DMS114 treated with DMSO at 0.1 percent for 48 hours (cell line): ENCODE results near the gene SLC5A4.
"Not testable (repeated sequence)": the region's sequence is repeated elsewhere in the genome, so short reads cannot be mapped to it uniquely, and the experiment has no call there.

Source experiments
- DNase-seq: peaks from one replicate; lab custom pipeline; 2025; ENCODE audit not compliant: unreplicated experiment; lab: John Stamatoyannopoulos, UW

SLC5A4 gene

GRCh38 chr22:32255217-32255616 lies at the start of gene SLC5A4:
Gene SLC5A4 (minus strand): TSS chr22:32255347. CDS start chr22:32255329, 18 bp downstream.
- no peak for DNase-seq

GRCh38 chr22:32293921-32294320 lies 38.8 kb upstream of the SLC5A4 start:
- DNase-seq: not testable (repeated sequence)

GRCh38 chr22:32286290-32286840 lies 31.2 kb upstream of the SLC5A4 start:
- no peak for DNase-seq

DNA sequence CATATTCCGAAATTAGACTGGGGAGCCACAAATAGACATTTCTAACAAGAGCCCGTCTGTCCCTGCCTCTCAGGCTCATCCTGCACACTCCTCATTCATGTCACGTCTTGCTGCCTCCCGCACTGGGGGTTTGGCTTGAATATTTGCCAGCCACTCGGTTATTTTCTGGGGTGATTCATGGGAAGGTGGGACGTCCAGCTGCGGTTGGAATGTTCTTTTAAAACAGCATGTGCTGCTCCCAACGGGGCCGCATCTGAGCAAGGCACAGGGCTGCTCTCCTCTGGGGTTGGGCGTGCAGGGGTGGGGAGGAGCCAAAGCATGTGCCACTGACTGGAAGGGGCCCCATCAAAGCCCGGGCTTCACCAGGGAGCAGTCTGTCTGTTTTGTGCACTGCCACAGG lies 25.9 kb upstream of the SLC5A4 start:
- no peak for DNase-seq

DNA sequence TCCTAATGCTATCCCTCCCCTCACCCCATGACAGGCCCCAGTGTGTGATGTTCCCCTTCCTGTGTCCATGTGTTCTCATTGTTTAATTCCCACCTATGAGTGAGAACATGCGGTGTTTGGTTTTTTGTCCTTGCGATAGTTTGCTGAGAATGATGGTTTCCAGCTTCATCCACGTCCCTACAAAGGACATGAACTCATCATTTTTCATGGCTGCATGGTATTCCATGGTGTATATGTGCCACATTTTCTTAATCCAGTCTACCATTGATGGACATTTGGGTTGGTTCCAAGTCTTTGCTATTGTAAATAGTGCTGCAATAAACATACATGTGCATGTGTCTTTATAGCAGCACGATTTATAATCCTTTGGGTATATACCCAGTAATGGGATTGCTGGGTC lies 20.2 kb upstream of the SLC5A4 start:
- DNase-seq: not testable (repeated sequence)

- DNase-seq: no peak
These were observed 16.2 kb upstream of the SLC5A4 start for GRCh38 chr22:32271389-32271788.

GRCh38 chr22:32270641-32271369 lies 15.7 kb upstream of the SLC5A4 start:
- DNase-seq: no peak

GRCh38 chr22:32269316-32269715 lies 14.2 kb upstream of the SLC5A4 start:
- DNase-seq: no peak

DNA sequence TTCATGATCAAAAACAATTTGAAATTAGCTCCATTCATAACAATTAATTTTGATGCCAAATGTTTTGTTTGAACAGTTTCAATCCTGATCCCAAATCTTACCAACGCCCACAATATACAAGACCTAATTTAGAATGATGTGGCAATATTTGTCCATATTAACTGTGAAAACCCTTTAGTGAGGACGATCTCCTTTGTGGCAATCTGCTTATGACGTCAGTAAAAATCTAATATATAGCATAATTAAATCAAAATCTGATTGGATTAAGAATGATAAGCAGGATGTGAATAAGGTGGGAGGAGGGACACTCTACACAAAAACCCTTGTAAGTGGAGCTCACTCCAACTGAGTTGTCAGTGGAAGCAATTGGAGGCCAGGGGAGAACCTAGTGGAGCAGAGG lies 11.9 kb upstream of the SLC5A4 start:
- DNase-seq: no peak

- DNase-seq: peak; percentile 71
These were observed 11.0 kb upstream of the SLC5A4 start for GRCh38 chr22:32265882-32266767.

- not testable (repeated sequence) for DNase-seq
These were observed 8.5 kb upstream of the SLC5A4 start for GRCh38 chr22:32263678-32264077.

GRCh38 chr22:32261306-32261705 lies 6.2 kb upstream of the SLC5A4 start:
- no peak for DNase-seq

DNA sequence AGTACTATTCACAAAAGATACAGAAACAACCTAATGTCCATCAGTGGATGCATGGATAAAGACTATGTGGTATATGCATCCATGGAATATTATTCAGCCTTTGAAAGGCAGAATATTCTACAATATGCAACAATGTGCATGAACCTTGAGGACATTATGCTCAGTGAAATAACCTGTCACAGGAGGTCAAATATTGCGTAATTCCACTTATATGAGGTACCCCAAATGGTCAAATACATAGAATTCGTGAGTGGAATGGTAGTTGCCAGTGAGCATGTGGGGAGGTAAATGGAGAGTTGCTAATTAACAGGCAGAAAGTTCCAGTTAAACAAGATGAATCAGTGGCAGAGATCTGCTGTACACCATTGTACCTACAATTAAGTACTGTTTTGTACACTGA lies 3.6 kb upstream of the SLC5A4 start:
- no peak for DNase-seq

- DNase-seq: no peak
These were observed 579 bp upstream of the SLC5A4 start for GRCh38 chr22:32255726-32256125.

DNA sequence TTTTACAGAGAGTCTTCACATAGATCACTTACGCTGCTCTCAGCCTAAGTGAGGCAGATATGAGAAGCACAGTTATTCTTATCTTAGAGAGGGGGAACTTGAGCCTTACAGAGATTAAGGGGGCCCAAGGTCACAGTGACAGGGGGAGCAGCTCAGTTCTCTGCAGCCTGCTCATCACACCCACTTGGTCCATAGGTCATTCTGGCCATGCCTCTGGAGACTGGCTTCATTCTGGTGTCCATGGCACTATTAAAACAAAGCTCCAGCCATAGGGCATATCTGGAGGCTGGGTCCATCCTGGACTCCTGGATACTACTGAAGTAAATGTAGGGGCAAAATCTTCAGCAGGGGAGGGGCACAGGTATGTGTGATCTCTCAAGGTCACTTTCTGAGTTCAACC lies 5.9 kb downstream of the SLC5A4 start:
- DNase-seq: no peak

- DNase-seq: no peak
These were observed 6.9 kb downstream of the SLC5A4 start for GRCh38 chr22:32248276-32248675.

DNA sequence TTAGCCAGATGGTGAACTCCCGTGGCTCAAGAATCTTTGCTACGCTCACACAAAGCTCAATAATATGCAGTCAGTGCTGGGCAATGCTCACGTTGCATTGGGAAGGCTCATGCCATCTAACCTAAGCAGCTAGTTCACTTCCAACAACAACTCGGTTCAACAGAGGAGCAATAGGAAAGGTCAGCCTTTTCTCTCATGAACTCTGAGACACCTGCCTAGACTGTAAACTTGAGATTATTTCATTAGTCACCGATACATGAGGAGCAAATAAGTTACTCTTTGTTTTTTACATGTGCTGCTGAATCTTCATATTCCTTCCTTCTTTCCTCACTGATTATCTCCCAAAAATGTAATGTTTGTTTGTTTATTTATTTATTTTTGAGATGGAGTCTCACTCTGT lies 9.0 kb downstream of the SLC5A4 start:
- DNase-seq: no peak

GRCh38 chr22:32245042-32245441 lies 10.1 kb downstream of the SLC5A4 start:
- no peak for DNase-seq

DNA sequence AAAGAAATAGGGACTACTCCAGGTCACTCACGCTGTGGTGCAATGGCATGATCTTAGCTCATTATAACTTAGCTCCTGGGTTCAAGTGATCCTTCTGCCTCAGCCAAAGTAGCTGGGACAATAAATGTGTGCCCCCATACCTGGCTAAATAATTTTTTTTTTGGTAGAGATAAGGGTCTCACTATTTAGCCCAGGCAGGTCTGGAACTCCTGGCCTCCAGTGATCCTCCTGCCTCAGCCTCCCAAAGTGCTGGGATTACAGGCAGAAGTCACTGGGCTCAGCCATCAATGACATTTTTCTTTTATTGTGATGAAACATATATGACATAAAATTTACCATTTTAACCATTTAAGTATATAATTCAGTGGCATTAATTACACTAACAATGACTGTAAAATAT lies 10.6 kb downstream of the SLC5A4 start:
- no peak for DNase-seq

GRCh38 chr22:32240461-32240860 lies 14.7 kb downstream of the SLC5A4 start:
- DNase-seq: no peak

GRCh38 chr22:32237906-32238305 lies 17.2 kb downstream of the SLC5A4 start:
- DNase-seq: no peak

- DNase-seq: no peak
These were observed 18.2 kb downstream of the SLC5A4 start for GRCh38 chr22:32236970-32237369.
